Stimulated activated CD4-positive, alpha-beta T cell treated with anti-CD3 and anti-CD28 coated beads, TNF-alpha, amount 100 ng/mL, for 4 hours (primary cell): ENCODE measurements around the gene XYLB.

ENCODE experiments used
- DNase-seq, 3 experiments: peaks; one replicate each; pipeline ENCODE4 v3.0.0-alpha.2; 2020; ENCODE audit warnings: low read depth in 3 of 3

The XYLB gene

DNA sequence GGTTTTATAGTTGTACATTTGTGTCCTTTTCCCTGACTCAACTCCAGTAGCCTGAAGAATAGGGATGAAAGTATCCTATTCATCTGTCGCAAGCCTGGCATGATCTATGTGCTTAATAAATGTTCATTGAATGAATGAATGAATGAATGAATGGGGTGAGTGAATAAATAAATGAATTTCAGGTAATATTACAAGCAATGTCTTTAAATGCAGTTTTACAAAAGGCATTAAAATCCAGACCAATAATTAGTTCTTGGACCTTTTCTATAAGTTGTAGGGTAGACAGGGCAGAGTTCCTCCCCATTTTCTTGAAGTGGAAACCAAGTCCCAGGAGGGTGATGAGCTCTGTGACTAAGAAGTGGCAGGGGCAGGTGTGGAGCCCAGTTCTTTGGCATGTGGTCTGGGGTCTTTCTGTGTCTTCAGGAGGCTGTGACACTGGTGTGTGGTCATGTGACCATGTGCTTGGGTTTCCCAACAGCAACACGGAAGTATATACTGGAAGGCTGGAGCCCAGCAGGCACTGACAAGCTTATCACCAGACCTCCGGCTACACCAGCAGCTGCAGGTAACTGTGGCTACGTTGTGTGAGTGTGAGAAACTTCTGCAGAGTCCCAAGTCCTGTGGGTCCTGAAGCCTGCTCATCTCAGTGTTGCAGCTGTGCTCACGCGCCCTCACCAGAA is 18.3 kb downstream of the XYLB start:
- no peak for DNase-seq

DNA sequence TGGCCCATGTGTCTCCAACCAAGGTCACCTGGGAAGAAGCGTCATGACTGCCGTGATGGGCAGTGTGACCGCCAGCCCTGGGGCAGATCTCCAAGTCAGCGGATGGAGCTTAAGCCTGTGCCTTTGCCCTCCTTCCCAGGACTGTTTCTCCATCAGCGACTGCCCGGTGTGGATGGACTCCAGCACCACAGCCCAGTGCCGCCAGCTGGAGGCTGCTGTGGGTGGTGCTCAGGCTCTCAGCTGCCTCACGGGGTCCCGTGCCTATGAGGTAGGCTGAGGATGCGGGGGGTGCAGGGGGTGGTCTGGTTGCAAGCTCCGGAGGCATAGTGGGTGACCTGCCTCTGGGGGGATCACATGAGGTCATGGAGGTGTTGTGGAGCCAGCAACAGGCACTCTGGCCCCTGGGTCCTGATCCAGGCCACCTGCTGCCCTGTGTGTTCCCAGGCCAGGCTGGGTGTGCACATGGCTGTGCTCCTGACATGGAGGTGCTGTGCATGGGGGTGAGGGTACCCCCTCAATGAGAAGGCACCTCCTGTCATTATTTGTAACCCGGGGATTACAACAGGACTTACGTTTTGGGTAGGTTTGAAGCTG is 19.0 kb downstream of the XYLB start:
- no peak for DNase-seq

DNA sequence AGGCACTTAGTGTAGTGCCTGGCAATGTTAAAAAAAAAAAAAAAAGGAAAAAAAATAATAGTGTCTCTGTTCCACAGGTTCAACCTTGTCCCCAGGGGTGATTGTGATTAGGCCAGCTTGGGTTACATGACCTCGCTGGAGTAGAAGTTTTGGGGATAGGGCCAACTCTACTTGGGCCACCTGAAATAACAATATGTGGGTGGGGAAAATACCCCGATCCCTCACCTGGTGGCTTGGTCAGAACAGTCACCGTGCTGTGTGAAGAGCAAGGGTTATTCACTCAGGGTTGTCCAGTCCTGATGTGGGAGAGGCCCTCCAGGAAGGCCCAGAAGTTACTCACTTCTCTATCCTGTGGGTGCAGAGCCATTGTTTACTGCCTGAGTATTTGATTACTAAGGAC is 19.5 kb downstream of the XYLB start:
- DNase-seq: no peak

DNA sequence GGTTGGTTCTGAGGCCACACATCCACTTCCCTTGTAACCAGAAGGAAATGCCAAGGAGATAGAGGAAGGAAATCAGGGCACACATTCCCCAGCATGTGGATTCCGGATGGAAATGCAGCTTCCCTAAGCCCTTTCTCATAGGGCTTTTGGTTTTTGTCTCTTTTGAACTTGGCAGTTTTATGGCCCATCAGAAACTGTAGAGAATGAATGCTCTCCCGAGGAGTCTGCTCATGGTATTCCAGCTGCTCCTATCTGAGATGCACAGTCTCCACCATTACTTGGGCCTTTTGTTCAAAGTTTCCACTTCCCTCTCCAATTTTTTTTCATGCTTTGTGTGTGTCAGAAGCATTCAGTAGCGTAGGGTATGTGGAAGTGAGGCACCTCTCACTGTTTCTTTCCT is 21.2 kb downstream of the XYLB start:
- no peak for DNase-seq

DNA sequence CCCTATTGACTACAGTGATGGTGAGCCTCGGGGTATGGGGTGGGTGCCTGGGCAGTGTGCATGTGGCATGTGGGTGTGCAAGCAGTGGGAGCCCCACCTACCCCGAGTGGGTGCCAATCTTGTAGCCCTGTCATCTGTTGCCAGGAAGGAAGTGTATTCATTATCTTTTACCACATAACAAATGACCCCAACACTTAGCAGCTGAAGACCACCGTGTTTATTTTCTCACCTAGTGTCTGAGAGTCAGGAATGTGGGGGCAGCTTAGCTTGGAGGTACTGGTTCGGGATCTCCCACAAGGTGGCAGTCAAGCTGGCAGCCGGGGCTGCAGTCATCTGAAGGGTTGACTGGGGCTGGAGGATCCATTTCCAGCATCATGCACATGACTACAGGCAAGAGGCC is 21.7 kb downstream of the XYLB start:
- no peak for DNase-seq

DNA sequence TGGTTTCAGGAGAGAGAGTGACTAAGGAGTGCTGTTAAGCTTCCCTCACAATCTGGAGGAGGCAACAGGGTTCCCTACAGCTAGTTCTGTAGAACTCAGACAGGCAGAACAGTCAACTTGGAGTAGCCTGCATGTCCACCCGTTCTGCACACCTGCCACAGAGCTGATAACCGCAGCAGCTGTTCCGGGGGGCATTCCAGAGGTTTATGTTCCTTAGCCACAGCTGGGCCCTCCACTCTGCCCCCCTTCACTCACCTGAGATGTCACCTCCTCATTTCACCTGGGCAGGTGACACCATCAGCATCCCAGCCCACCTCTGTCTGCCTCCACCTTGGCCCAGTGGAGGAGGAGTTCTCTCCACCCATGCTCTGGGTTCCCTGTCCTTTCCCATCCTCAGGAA is 22.6 kb downstream of the XYLB start:
- DNase-seq: no peak

DNA sequence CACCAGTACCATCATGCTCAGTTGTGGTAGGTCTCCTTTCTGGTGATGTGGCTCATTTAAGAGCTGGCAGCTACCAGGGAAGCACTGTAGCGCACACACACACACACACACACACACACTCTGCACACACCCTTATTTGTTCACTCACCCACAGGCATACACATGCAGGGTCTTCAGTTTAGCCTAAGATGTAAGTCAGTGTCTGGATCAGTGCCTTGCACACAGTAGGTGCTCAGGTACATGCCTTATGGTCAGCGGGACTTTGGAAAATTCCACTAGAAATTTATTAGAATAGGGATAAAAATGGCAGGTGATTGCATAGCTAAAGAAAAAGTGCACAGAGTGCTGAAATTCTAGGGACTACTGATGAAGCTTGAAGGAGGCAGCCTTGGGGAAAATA is 23.6 kb downstream of the XYLB start:
- DNase-seq: no peak

DNA sequence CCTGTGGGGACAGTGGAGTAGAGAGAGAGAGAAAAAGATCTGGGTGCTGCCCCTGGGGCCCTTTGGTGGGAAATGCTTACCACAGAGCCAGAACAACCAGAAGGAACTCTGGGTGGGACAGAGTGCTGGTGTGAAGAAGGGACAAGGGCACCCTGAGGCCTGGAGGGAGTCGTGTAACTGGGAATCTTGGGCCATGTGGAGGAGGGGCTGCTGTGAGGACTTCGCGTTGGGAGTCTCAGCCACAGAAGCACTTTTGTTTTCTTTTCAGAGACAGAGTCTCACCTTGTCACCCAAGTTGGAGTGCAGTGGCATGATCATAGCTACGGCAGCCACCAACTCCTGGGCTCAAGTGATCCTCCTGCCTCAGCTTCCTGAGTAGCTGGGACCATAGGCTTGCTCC is 24.3 kb downstream of the XYLB start:
- no peak for DNase-seq

DNA sequence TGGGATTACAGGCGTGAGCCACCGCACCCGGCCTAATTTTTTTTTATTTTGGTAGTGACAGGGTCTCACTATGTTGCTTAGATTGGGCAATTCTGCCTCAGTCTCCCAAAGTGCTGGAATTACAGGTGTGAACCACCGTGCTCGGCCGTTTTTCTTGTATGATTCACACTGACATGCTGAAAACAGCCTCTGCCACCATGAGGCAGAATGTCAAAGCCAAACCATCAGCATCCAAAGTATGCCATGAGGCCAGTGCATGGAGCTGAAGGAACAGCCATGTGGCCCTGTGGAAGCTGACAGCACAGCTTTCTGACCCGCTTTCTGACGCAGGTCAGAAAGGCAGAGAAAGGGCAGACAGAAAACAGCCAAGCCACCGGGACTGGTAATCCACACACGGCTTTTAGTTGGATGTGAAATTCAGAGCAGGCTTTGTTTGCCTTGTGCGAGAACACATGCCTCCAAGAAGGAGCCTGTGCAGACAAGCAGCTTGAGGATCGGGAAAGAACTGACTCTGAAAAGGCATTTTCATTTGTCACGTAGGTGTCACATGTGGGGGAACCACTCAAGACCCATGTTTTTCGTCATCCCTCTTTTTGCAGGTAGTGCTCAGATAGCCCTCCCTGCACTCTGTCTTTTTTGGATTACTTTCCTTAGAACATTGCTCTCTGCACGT is 25.1 kb downstream of the XYLB start:
- no peak for DNase-seq

DNA sequence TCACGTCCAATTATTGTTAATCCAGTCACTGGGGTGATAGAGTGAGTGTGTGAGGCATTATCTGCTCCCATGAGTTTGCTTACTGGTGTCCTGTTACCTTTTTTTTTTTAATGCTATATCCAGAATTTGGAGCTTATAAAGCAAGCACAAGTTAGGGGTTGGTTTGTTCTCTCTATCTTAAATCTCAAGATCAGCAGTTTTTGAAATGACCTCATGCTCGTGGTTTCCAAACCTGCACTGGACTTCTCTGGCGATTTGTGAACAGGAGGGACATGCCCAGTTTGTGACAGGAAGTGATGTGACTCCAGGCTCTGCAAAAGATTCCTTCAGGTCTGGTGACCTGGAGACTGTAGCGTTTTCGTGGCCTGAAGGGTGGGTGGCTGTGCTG is 25.6 kb downstream of the XYLB start:
- no peak for DNase-seq

DNA sequence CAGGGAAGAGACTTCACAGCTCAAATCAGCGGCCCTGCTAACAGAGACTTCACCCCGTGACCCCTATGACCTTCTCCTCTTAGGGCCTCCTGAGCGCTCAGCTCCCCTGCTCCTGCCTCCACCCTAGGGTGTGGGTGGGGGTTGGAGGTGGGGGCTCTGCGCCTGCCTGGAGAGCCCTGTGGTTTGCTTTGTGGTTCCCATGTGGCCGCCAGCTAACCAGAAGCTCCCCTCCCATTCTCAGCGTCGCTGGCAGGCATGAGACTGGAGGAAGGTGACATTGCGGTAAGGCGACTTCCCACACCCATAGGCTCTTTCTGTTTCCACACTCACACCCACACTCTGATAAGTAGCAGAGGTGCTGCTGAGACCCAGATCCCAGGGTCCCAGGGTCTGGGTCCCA is 27.6 kb downstream of the XYLB start:
- peak in 2 of 3 experiments; percentile 1 to 8 for DNase-seq

DNA sequence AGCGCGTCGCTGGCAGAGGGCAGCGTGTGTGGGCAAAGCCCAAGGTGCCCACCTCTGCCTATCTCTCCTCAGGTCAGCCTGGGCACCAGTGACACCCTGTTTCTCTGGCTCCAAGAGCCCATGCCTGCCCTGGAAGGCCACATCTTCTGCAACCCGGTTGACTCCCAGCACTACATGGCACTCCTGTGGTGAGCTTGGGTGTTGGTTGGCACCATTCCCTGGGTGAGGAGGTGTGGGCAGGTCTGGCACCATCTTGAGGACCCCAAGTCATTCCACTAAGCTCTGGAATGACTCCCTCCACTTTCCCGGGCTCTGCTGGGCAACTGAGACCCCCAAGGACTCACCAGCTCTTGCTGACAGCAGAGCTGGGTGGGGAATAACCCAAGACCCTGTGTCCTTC is 28.5 kb downstream of the XYLB start:
- no peak for DNase-seq

DNA sequence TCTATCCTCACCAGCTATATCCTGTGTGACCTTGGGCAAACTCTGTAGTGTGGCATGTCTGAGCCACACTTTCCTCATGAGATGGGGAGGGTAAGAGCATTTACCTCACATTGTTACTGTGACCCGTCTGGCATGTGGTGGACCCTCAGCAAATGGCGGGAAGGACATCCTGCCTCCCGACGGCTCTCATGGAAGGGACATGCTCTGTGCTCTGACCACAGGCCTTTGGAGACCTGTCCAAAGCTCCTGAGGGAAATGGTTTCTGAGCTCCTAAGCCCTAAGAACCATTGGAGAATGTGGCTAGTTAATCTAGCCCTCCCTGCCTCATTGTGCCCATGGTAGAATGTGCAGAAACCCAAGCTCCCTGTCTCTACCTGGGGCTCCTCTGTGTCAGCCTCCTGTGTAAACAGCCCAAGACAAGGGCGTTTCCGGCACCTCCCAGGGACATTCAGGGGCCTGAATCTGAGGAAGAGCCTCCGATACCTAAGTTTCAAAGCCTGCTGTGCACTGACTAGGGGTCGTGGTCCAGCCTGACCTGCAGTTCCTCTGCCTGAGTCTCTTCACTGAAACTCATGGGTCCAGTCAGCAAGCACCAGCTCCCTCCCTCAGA is 29.0 kb downstream of the XYLB start:
- no peak for DNase-seq

DNA sequence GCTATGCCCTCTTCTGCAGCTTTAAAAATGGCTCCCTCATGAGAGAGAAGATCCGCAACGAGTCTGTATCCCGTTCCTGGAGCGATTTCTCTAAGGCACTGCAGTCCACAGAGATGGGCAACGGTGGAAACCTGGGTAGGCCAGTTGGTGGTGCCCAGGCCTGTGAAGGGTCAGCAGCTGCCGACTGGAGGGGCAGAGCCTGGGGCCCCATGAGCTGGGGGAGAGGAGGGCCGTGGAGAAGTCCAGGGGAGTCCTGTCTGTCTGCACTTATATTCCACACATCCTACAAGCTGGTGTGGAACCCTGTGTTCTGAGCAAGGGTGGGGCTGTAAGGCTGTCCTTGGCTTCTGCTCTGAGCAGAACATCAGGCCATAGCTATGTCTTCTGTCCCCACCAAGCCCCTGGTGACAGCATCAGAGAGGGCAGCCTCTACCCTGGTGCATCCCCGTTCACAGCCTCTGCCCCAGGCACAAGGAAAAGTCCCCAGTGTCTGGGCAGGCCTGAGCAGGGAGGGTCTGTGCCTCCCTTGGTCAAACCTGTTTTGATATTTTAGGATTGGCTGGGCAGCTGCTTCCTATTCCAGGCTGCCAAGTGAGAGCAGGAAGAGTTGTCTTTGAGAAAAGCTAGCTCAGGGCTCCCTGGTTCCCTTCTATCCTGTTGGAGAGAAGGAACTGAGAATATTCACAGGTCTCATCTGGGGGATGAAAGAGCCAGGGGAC is 29.7 kb downstream of the XYLB start:
- DNase-seq: no peak

DNA sequence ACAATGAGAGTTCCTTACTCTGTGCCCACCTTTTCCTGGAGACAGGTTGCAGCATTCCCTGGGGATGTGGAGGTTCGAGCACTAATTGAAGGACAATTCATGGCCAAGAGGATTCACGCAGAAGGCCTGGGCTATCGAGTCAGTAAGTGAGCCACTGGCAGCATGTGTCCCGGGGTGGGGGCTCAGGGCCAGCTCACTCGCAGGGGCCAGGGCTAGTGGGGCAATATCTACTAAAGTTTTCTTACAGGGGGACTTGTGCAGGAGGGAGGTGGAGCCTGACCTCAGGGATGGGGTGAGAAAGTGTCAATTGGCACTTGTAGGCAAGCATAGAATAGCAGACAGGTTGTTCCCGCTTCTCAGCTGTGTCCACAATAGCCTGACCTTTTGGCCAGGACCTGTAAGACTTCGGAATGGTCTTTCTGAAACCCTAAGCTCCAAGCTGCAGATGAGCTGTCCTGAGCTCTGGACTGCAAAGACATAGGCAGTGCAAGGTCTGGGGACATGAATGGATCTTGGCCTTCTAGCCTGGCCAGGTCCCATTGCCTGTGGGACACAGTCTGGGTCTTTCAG is 32.7 kb downstream of the XYLB start:
- DNase-seq: no peak

DNA sequence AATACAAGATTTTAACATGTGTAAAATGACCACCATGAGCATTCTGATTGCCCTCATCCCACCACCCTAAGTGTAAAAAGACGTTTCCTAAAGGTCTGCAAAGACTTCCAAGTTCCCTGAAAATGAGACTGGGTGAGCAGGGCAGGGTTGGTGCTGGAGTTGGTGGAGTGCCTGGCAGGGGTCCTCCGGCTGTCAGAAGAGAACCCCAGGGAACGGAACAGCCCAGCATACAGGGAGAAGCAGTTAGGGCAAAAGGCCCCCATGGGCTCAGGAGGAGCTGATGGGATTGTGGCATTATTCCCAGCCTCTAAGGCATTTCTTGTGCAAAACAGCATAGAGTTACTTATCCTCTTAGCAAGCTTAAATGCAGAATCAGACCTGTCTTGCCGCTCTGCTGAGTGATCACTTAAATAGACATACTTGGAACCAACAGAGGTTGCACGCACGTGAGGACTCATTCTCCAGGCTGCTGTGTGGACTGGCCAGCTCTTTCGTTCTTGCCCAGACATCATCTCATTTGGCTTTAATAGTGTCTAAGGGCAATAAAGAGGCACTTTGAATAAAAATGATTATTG is 36.0 kb downstream of the XYLB start:
- DNase-seq: no peak

DNA sequence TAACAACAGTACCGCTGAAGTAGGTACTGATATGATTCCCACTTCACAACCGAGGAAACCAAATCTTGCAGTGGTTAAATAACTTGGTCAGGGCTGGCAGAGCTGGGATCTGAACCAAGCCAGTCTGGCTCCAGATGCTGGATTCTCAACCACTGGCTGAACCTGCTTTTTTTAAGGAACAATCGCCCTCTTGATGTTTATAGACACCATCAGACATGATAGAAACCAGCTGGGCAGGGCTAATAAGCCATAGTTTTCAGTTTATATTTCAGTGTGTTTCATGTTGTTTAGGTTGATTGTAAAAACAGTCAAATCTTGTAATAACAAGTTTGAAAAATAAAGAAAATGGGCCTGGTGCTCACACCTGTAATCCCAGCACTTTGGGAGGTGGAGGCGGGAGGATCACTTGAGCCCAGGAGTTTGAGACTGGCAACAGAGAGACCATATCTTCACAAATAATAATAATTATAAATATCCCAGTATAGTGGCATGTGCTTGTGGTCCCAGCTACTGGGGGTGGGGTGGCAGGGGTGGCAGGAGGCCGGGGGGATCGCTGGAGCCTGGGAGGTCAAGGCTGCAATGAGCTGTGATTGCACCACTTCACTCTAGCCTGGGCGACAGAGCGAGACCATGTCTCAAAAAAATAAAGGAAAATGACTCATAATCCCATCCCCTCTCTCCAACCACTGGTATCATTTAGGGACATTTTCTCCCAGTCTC is 36.7 kb downstream of the XYLB start:
- no peak for DNase-seq

DNA sequence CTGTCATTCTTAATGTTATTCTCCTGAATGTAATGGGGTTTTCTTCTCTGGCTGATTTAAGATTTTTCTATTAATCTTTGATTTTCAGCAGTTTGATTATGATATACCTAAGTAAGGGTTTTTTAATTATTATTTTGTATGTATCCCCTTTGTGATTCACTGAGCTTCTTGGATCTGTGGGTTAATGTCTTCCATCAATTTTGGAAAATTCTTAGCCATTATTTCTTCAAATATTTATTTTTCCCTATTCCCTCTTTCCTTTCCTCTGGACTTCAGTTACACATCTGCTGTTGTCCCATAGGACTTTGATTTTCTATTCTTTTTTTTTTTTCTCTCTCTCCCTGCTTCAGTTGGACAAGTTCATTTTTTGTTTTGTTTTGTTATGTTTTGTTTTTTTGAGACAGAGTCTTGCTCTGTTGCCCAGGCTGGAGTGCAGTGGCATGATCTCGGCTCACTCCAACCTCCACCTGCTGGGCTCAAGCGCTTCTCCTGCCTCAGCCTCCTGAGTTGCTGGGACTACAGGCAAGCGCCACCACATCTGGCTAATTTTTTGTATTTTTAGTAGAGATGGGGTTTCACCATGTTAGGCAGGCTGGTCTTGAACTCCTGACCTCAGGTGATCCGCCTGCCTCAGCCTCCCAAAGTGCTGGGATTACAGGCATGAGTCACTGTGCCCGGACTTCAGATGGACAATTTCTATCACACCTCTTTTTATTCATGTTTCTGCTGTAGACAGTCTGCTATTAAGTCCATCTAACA is 40.6 kb downstream of the XYLB start:
- DNase-seq: no peak

DNA sequence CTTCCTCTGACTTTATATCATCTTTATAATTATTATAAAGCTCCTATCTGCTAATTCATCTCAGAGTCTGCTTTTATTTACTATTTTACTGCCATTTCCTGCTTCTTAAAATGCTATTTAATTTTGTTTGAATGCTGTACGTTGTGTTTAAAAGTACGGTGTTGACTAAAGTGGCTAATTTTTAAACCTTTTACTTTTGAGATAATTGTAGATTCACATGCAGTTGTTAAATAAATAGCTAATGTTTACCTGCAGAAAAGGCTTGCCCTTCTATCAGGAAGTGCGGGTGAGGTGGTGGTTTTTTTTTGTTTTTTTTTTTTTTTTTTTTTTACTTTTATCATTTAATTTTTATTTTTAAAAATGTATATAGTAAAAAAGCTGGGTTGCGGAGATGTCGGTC is 41.3 kb downstream of the XYLB start:
- no peak for DNase-seq

DNA sequence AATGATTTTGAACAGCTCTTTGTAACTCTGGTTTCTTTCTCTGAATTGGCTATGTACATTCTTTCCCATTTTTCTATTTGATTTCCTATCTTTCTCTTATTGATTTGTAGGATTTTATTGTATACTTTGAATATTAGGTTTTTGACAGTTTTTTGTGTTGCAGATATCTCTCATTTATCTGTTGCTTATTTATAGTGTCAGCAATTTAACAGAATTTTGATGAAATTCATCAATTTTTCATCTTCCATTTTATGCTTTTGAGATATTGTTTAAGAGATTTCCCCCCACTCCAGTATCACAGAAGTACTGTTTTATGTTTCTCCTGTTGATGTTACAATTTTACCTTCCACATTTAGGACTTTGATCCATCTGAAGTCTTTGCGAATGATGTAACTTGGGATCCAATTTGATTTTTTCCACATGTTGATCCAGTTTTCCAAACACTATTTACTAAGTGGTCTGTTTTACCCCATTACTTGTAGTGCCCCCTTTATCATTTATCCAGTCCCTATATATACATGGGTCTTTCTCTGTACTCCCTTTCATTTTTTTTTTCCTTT is 46.1 kb downstream of the XYLB start:
- no peak for DNase-seq
